Panc1 (cell line): ENCODE measurements around the gene MINAR1. TPM values are rescaled to one million over a fixed set of nuclear protein-coding genes. Genes with fewer than 3 reads are reported as not detected.

ENCODE experiments used
- ATAC-seq: fragments of 200-7000 bp; cut with Tn5 transposase; 2 replicates; pipeline ENCODE4 v1.9.1; 2020; ENCODE audit warnings: mild to moderate bottlenecking, moderate library complexity
- BruUV-seq: library from RNA; stranded (reverse); fragments of 400-500 nt; replicated peaks from 2 replicates; lab custom pipeline; 2021; lab: Mats Ljungman, UMichigan
- CTCF ChIA-PET: fragments of 300-600 bp; sonication (Branson Sonifier 250); formaldehyde crosslinking; loops from one replicate; lab custom pipeline; 2022; ENCODE audit warnings: antibody characterized with exemption; lab: Charles Lee
- POLR2A ChIA-PET: fragments of 300-600 bp; sonication (Branson Sonifier 250); formaldehyde crosslinking; loops from one replicate; lab custom pipeline; 2022; ENCODE audit warnings: antibody characterized with exemption; lab: Charles Lee
- DNase-seq: peaks from one replicate; pipeline ENCODE4 v3.0.0-alpha.2; 2010; ENCODE audit warnings: low read depth, low spot score
- H3K27ac ChIP-seq: 2 replicates; pipeline ENCODE4 v1.5.1; 2011; ENCODE audit warnings: mild to moderate bottlenecking, low read length, inconsistent platforms
- H3K27me3 ChIP-seq: fragments of 200-500 bp; sonication (Bioruptor generic); 2 replicates; pipeline ENCODE4 v1.6.0; 2014; ENCODE audit warnings: low read length, inconsistent platforms; ENCODE audit not compliant: control insufficient read depth, insufficient read depth
- H3K36me3 ChIP-seq: fragments of 200-500 bp; sonication (Bioruptor generic); 2 replicates; pipeline ENCODE4 v1.5.1; 2014; ENCODE audit warnings: inconsistent platforms, mild to moderate bottlenecking, low read length, moderate library complexity; ENCODE audit not compliant: control insufficient read depth, insufficient read depth
- H3K4me1 ChIP-seq: 2 replicates; pipeline ENCODE4 v1.5.1; 2011; ENCODE audit warnings: inconsistent platforms, mild to moderate bottlenecking, low read length, moderate library complexity; ENCODE audit not compliant: control insufficient read depth, insufficient read depth
- H3K4me3 ChIP-seq, 2 experiments: 2 replicates each; pipeline ENCODE4 v1.5.1; 2011 to 2012; ENCODE audit warnings: low read depth in 2 of 2, low read length in 2 of 2, mild to moderate bottlenecking in 2 of 2, inconsistent platforms in 1 of 2, moderate library complexity in 1 of 2
- H3K9me3 ChIP-seq: fragments of 200-500 bp; sonication (Bioruptor generic); 2 replicates; pipeline ENCODE4 v1.5.1; 2014; ENCODE audit warnings: low read depth, mild to moderate bottlenecking, inconsistent platforms, low read length, moderate library complexity; ENCODE audit not compliant: control insufficient read depth, insufficient read depth
- POLR2AphosphoS5 ChIP-seq: IDR thresholded peaks from 2 replicates; pipeline ENCODE4 v1.6.1; 2012; ENCODE audit warnings: mild to moderate bottlenecking, low read depth, low read length, moderate library complexity
- REST ChIP-seq, 2 experiments: IDR thresholded peaks; 2 replicates each; pipeline ENCODE4 v1.6.1; 2011 to 2012; ENCODE audit warnings: low read depth in 2 of 2, control low read depth in 1 of 2, low read length in 1 of 2, mild to moderate bottlenecking in 1 of 2, moderate library complexity in 1 of 2; ENCODE audit not compliant: insufficient read depth in 1 of 2
- SIN3A ChIP-seq: IDR thresholded peaks from 2 replicates; pipeline ENCODE4 v1.6.1; 2012; ENCODE audit warnings: low read depth, mild to moderate bottlenecking, low read length, moderate library complexity, borderline replicate concordance; ENCODE audit not compliant: insufficient read depth
- TCF7L2 ChIP-seq: IDR thresholded peaks from 2 replicates; pipeline ENCODE4 v1.6.1; 2011; ENCODE audit warnings: mild to moderate bottlenecking, low read depth, low read length, inconsistent platforms
- in situ Hi-C: cut with HindIII; loops from 2 replicates; pipeline ENCODE4 v1.10.0; 2016; ENCODE audit warnings: low sequenced_read_pairs, low pct_unique_long_range_greater_than_20kb
- intact Hi-C: fragments of 100-400 bp; cut with micrococcal nuclease; formaldehyde crosslinking; loops from one replicate; pipeline ENCODE4 v1.10.0; 2022; ENCODE audit not compliant: unreplicated experiment
- total RNA-seq: library from RNA; stranded (reverse); gene quantifications from one replicate; pipeline ENCODE4 v1.2.1, GENCODE V29; 2021; ENCODE audit not compliant: unreplicated experiment
- TF ChIP-seq, protein P1 (sequence below): fragments of 450-650 bp; IDR thresholded peaks from 2 replicates; pipeline ENCODE4 v1.5.1; 2017; ENCODE audit warnings: mild to moderate bottlenecking

MINAR1 gene
- total RNA-seq, 1 experiment from 2014 or later: 0.62 TPM

- DNase-seq: no peak
- H3K9me3 ChIP-seq: no peaks in the 10 kb centered on the region
- POLR2A ChIA-PET: no interaction called here
- no peak overlapping the region for H3K4me3 ChIP-seq
- no TSS peak for BruUV-seq
- intact Hi-C loops: no loop called here
- in situ Hi-C loops: no loop called here
- CTCF ChIA-PET: no interaction called here
- ATAC-seq: no peak
- TF ChIP-seq REST (IDR thresholded peaks at IDR 0.05; ENCODE audit: insufficient read depth in 1 of 2, low read depth in 2 of 2, low read length in 1 of 2) (no peak), POLR2AphosphoS5 (no peak), TCF7L2 (no peak), SIN3A (no peak)
- TF ChIP-seq, protein P1, sequence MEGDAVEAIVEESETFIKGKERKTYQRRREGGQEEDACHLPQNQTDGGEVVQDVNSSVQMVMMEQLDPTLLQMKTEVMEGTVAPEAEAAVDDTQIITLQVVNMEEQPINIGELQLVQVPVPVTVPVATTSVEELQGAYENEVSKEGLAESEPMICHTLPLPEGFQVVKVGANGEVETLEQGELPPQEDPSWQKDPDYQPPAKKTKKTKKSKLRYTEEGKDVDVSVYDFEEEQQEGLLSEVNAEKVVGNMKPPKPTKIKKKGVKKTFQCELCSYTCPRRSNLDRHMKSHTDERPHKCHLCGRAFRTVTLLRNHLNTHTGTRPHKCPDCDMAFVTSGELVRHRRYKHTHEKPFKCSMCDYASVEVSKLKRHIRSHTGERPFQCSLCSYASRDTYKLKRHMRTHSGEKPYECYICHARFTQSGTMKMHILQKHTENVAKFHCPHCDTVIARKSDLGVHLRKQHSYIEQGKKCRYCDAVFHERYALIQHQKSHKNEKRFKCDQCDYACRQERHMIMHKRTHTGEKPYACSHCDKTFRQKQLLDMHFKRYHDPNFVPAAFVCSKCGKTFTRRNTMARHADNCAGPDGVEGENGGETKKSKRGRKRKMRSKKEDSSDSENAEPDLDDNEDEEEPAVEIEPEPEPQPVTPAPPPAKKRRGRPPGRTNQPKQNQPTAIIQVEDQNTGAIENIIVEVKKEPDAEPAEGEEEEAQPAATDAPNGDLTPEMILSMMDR: no peak
- H3K27ac ChIP-seq: no peak overlapping the region
- no peaks in the 10 kb centered on the region for H3K4me1 ChIP-seq
- no peaks in the 10 kb centered on the region; the same call in 1 of the 2 replicates for H3K27me3 ChIP-seq
- H3K36me3 ChIP-seq: no peaks in the 10 kb centered on the region
Measured at GRCh38 chr15:79467865-79468586, 35.9 kb downstream of the MINAR1 start.

DNA sequence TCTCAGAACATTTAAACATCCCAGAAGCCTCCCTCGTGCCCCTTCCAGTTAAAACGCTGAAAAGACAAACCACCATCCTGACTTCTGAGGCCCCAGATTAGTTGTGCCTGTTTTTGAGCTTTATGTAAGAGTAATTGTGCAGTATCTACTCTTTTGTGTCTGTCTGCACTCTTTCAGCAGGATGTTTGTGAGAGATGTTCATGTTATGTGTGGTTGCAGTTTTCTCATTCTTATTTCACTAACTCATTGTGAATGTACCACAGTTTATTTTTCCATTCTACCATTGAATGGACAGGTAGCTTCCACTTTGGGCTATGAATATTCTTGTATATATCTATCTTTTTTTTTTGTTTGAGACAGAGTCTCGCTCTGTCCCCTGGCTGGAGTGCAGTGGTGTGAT, 40.3 kb downstream of the MINAR1 start:
- Histone ChIP-seq H3K4me1 (no peaks in the 10 kb centered on the region), H3K36me3 (no peaks in the 10 kb centered on the region), H3K27me3 (no peaks in the 10 kb centered on the region; the same call in 1 of the 2 replicates), H3K27ac (no peak overlapping the region), H3K4me3 (no peak overlapping the region), H3K9me3 (no peaks in the 10 kb centered on the region)
- TF ChIP-seq POLR2AphosphoS5: no peak
- TF ChIP-seq SIN3A: no peak
- TF ChIP-seq REST (IDR thresholded peaks at IDR 0.05; ENCODE audit: insufficient read depth in 1 of 2, low read depth in 2 of 2, low read length in 1 of 2): no peak
- TF ChIP-seq, protein P1: no peak
- TF ChIP-seq TCF7L2: no peak
- no peak for ATAC-seq
- BruUV-seq: no TSS peak
- intact Hi-C loops: no loop called here
- ChIA-PET CTCF (no interaction called here), POLR2A (no interaction called here)
- in situ Hi-C loops: no loop called here
- no peak for DNase-seq
